GM21786 (cell line): ENCODE measurements around the gene TTC6.

Source experiments
- ATAC-seq: cut with Tn5 transposase; IDR thresholded peaks from one replicate; pipeline ENCODE4 v1.9.1; 2021; ENCODE audit not compliant: unreplicated experiment

The TTC6 gene

DNA sequence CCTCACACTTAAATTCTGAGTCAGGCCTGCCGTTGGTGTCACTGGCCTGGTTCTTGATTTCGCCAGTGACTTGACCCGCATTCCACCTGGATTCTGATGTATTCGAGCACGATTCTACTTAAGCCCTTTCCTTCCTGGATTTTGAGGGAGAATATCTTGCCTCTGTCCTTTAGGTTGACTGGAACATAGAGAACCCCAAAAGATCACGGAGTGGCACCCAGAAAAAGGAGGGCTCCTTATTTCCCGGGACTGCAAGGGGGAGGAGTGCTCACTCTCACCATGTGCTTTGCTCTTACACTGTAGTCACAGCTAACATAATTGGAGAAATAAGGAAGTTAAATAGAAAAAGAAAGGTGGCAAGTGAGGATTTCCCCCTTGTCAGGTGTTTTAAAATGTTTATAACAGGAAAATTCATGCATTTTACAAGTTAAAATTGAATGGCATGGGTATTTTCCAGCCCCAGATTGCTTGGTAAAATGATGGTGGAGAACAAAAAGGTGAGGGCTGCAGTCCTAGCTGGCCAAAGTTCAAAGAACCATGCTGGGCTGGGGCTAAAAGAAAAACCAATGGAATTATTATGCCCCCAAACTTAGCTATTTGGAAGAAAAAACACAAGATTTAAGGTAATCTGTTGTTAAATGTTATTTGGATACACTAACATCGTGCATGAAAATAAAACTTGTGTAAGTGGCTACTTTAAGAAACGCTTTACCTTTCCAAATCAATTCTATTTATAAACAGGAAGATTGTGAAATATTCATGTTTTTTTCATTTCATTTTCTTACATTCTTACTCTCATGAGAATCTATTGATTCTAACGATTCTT is 9.2 kb upstream of the TTC6 start:
- no peak for ATAC-seq

DNA sequence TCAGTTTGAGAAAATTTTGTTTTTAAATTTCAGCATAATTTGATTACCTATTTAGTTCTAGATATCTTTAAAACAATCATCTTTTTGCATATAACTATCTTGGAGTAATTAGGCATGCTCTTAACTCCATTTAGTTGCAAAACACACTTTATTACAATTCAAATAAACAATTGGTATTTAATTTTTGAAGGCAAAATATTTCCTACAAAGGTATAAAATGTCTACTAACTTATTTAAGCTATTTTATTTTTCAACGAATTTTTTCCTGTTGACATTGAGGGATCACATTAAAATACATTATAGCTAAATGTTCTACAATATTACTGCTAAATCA is 8.7 kb upstream of the TTC6 start:
- no peak for ATAC-seq

GRCh38 chr14:37587131-37587803 is 8.2 kb upstream of the TTC6 start:
- ATAC-seq = no peak

DNA sequence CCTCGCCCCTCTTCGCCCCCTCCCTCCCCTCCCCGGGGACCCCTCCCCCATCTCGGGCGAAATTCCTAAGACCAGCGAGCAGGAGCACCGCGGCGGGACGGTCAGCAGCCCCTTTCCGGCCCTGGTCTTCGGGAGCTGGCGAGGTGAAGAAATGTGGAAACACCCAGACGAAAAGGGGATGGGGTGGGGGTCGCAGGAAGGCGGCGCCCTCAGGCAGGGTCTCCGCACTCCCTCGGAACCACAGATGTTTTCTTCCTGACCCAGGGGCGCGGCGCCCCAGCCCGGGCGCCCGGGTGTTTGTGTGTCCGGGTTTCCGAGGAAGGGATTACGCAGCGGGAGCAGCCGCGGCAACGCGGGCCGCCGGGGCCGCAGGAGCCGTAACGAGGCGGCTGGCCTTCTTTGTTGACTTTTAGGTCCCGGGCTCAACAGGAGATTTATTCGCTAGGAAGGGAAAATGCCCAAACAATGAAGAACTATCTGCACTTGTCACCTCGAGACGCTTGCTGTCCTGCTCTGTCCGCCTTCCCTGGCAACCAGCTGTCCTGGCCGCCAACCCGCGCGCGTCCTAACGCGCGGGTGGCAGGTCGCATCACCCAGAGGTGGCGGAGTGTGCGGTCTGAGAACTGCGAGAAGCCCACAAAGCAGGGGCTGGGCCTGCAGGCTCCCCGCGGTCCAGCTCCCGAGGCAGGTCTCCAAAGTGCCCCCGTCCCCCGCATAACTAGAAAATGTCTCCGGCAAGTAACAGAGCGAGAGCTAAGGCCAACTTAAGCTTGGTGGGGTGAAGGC is 7.4 kb upstream of the TTC6 start:
- no peak for ATAC-seq

DNA sequence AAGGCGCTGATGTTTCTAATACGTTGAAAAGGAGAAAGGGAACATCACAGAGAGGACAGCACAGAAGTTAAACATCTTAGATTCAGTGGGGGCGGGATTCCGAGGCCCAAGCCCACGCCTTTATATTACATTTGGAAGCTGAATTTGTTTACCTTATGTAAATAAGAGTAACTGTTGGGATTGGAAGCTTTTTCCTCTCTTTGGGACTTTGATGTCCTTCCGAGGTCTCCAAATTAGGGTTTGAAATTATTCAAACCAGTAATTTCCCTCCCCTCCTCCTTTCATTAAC is 6.8 kb upstream of the TTC6 start:
- no peak for ATAC-seq

DNA sequence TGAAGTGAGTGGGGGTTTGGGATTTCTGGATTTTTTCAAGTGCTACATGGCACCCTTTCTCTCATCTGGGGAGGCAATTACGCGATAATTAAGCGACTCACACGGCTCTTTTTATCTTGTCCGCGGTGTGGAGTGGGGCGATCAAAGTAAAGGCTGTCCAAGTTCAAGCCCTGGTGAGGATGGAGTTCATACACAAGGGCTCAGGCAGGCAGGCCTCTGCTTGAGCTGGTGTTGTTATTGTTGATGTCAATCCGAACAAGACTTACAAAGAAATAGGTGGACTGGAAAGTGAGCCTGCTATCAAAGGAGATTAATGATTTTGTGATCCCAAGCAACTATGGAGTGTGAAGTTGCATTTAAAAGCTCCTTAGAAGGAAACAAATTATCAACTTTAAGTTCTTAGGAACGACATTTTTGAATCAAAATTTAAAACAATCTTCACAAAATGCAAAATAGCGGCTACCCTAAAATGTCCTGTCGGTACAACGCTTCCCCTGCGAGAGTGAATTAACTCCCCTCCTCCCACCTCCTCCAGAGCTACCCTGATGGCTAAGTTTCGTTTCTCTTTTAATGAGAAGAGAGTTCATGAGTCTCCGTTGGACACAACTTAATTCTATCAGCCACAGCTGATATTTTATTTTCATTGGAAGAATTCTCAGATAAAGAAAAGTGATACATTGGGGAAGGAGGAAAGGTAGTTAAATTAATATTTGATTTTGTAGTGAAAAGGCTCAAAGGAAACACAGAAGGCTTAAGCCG is 6.3 kb upstream of the TTC6 start:
- ATAC-seq = no peak

DNA sequence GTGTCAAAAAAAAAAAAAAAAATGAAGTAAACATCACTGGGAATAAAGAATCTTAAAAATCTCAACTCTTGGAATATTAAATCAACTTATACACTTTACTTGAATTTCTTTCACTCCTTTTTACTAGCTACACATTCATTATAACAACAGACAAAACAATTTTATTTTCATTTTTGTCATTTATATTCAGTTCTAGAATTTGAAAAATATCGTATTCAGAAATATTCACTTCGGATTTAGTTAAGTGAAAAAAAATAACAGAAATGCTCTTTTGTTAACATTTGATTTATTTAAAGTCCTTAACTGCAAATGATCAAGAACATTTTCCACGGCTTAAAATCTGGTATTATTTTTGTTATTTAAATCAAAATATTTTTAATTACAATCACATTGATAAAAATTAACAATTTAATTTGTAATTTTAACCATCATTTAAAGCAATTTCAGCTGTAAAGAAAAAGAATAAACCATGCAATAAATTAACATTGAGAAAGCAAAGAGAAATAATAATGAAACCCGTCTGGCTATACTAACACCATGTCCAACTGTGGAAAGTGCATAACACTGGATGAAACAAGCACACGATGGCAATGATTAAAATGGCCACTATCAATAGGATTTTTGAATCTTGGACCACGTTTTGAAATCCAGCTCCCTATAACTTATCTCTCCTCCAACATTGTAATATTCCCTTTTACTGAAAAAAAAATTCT is 5.6 kb upstream of the TTC6 start:
- no peak for ATAC-seq

- ATAC-seq = no peak
Measured at GRCh38 chr14:37590428-37591139, 4.8 kb upstream of the TTC6 start.

DNA sequence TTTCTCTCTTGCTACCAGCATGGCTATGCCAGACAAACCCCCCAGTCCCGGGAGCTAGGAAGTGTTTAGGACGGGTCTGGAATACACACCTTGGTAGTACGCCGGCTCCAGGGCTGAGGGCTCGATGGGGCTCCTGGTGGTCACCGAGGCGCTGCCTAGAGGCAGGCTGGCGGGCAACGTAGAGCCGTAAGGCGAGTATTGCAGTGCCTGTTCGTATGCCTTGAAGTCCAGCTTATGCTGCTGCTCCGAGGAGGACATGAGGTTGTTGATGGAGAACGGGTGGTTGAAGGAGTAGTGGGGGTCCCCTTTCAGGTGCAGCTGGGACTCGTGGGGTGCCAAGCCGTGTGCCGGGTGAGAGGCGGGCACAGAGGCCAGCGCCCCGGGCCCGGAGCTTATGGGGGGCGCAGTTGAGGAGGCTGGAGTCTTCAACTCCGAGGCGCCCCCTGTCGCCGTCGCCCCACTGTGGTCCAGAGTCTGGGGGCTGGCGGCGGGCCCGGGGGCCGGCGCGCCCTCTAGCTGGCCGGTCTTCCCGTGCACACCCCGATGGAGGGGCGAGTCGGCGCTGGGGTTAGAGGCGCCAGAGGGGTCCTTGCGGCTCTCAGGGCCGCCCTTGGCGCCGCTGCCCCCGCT is 4.0 kb upstream of the TTC6 start:
- no peak for ATAC-seq

DNA sequence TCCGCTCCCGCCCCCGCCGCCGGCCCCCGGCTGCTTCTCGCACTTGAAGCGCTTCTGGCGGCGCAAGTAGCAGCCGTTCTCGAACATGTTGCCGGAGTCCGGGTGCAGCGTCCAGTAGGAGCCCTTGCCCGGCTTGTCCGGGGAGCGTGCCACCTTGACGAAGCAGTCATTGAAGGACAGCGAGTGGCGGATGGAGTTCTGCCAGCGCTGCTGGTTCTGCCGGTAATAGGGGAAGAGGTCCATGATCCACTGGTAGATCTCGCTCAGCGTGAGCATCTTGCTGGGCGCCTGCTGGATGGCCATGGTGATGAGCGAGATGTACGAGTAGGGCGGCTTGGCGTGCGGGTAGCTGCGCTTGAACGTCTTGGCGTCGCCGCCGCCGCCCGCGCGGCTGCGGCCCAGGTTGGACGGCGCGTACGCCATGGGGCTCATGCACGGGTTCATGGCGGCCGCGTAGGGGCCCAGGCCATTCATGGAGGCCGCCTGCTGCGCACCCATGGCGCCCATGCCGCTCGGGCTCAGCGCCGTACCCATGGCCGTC is 3.4 kb upstream of the TTC6 start:
- no peak for ATAC-seq

GRCh38 chr14:37592482-37593408 is 2.7 kb upstream of the TTC6 start:
- ATAC-seq = no peak

DNA sequence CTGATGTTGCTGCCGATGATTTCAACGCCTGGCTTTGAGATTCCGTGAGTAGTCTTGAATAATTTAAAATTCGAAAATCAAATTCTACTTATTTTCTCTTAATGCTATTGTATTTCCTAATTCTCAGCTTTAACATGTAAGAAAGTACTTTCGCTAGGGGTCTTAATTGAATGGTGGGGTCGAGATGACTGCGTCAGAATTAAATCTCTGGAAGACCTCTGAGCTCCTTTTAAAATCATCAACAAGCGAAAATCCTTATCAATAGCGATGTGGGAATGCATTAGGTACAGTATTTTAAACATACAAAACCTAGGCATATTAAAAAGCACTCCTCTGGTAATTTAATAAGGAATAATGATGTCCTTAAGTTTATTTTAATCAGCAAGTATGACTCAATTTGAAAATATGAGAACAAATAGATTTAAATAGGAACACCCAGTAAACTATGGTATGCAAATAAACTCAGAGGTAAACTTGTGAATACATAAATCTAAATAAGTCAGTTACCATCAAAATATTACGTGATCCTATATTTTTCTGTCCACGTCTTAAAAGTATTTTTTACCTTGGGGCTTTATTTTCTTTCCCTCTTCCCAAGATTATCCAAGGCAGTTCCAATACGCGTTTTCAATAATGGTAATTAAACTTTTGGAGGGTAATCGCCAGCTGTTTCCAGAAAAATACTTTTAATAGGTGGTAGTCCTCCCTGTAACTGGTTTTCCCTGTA is 1.8 kb upstream of the TTC6 start:
- ATAC-seq = no peak

GRCh38 chr14:37594238-37594970 is 1.0 kb upstream of the TTC6 start:
- ATAC-seq = no peak

GRCh38 chr14:37595809-37596621 is 586 bp downstream of the TTC6 start:
- peak; percentile 62 for ATAC-seq

DNA sequence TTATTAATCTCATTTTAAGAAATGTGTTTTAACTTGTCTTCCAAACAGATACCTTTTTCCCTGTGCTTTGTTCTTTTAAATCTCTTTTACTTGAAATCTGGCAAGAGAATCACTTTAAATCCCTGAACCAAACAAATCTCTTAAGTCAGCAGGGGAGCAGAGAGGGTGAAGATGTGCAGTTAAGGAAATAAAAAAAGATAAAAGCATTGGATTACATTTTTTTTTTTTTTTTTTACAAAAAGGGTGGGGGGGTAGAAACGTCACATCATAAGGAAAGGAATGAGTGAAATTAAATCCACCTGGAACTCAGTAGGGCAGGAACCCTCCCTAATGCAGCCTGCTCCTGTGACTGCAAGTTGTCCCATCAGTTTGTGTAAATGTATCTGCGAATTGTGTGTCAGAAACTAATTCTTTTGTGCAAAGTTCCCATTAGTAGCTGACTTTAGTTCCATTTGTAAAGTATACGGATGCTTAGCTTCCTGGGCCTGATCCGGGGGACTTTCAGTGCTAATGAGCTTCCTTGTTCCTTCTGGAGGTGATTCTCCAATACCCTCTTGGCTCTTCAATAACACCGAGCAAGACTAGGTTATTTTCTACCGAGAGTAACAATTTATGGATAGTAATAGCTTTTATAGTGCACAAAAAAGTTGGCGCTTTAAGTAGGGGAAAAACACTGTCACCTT is 1.5 kb downstream of the TTC6 start:
- ATAC-seq = no peak

- ATAC-seq = no peak
Measured at GRCh38 chr14:37597538-37597913, 2.1 kb downstream of the TTC6 start.
